HepG2 (cell line): ENCODE results near the gene PTPN2.

Source experiments
- BRCA1 ChIP-seq: sonication (generic); formaldehyde crosslinking; IDR thresholded peaks from 2 replicates; pipeline ENCODE4 v1.4.0; 2020; ENCODE audit warnings: missing genetic modification reagents
- ELF1 ChIP-seq: sonication (generic); formaldehyde crosslinking; IDR thresholded peaks from 2 replicates; pipeline ENCODE4 v1.4.0; 2020; ENCODE audit warnings: missing genetic modification reagents
- EZH2 ChIP-seq: conservative IDR thresholded peaks from 2 replicates; pipeline ENCODE4 v1.6.1; 2012; ENCODE audit warnings: mild to moderate bottlenecking, low read depth, low read length, moderate library complexity
- HNRNPL ChIP-seq: fragments of 200-400 bp; formaldehyde crosslinking; IDR thresholded peaks from 2 replicates; pipeline ENCODE4 v1.6.1; 2017; ENCODE audit warnings: mild to moderate bottlenecking, low read depth, low read length
- MTA1 ChIP-seq: sonication (generic); formaldehyde crosslinking; IDR thresholded peaks from 2 replicates; pipeline ENCODE4 v1.4.0; 2020; ENCODE audit warnings: missing genetic modification reagents, mild to moderate bottlenecking, borderline replicate concordance
- NR3C1 ChIP-seq: sonication (generic); formaldehyde crosslinking; IDR thresholded peaks from 2 replicates; pipeline ENCODE4 v1.4.0; 2020; ENCODE audit warnings: missing genetic modification reagents
- POLR2A ChIP-seq, 2 experiments: IDR thresholded peaks; 2 replicates each; pipeline ENCODE4 v1.6.1; 2011; ENCODE audit warnings: low read depth in 2 of 2, low read length in 2 of 2, mild to moderate bottlenecking in 1 of 2, moderate library complexity in 1 of 2; ENCODE audit not compliant: insufficient read depth in 1 of 2
- ZNF24 ChIP-seq: fragments of 450-650 bp; IDR thresholded peaks from 2 replicates; pipeline ENCODE4 v1.6.1; 2017; ENCODE audit warnings: antibody characterized with exemption, mild to moderate bottlenecking
- ZNF792 ChIP-seq: IDR thresholded peaks from 2 replicates; pipeline ENCODE4 v1.6.1; 2016
- TF ChIP-seq, protein P1 (sequence below): sonication (generic); formaldehyde crosslinking; IDR thresholded peaks from 2 replicates; pipeline ENCODE4 v1.5.1; 2020; ENCODE audit warnings: missing genetic modification reagents, mild to moderate bottlenecking, borderline replicate concordance
- TF ChIP-seq, protein P2 (sequence below): sonication (generic); formaldehyde crosslinking; IDR thresholded peaks from 2 replicates; pipeline ENCODE4 v1.5.0; 2020; ENCODE audit warnings: mild to moderate bottlenecking, missing genetic modification reagents, moderate library complexity
- TF ChIP-seq, protein P3 (sequence below): sonication (generic); formaldehyde crosslinking; conservative IDR thresholded peaks from 2 replicates; pipeline ENCODE4 v1.4.0; 2020; ENCODE audit warnings: missing genetic modification reagents
- TF ChIP-seq, protein P4 (sequence below): sonication (generic); formaldehyde crosslinking; IDR thresholded peaks from 2 replicates; pipeline ENCODE4 v1.8.0; 2023; ENCODE audit warnings: mild to moderate bottlenecking, missing genetic modification reagents

DNA sequence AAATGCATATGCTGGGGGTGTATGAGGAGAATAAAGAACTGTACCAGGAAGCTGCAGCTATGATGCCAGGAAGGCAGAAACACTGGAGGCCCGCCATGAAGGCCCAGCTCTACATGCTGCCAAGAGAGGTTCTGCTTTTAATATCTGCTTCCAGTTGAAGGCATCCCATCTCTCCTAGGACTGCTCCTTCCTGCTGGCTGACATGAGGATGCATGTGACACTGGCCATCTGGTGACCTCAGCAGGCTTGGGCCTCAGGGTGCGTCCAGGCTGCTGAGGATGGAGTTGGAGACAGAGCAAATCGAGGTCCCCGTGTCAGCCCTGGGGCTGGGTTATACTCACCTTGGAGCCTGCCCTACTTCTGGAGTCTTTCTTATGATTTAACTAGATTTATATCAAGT lies 132.1 kb downstream of the PTPN2 start:
- no peak for TF ChIP-seq NR3C1 (CRISPR knock-in tag)
- TF ChIP-seq, protein P1, sequence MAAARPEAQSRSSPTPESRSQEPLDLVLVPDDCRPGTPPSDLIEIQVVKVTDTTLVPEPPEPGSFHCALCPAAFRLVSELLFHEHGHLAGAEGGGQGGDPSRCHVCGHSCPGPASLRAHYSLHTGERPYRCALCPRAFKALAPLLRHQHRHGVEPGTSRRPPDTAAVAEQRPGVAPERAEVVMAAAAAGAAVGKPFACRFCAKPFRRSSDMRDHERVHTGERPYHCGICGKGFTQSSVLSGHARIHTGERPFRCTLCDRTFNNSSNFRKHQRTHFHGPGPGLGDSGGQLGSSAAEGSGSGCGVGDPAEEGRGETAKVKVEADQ (CRISPR knock-in tag), result no peak
- TF ChIP-seq MTA1 (CRISPR knock-in tag), result no peak
- TF ChIP-seq, protein P2, sequence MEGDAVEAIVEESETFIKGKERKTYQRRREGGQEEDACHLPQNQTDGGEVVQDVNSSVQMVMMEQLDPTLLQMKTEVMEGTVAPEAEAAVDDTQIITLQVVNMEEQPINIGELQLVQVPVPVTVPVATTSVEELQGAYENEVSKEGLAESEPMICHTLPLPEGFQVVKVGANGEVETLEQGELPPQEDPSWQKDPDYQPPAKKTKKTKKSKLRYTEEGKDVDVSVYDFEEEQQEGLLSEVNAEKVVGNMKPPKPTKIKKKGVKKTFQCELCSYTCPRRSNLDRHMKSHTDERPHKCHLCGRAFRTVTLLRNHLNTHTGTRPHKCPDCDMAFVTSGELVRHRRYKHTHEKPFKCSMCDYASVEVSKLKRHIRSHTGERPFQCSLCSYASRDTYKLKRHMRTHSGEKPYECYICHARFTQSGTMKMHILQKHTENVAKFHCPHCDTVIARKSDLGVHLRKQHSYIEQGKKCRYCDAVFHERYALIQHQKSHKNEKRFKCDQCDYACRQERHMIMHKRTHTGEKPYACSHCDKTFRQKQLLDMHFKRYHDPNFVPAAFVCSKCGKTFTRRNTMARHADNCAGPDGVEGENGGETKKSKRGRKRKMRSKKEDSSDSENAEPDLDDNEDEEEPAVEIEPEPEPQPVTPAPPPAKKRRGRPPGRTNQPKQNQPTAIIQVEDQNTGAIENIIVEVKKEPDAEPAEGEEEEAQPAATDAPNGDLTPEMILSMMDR (CRISPR knock-in tag), result no peak
- TF ChIP-seq BRCA1, result no peak
- TF ChIP-seq POLR2A (IDR thresholded peaks at IDR 0.05; ENCODE audit: insufficient read depth in 1 of 2, low read depth in 2 of 2, low read length in 2 of 2), result no peak
- TF ChIP-seq, protein P3, sequence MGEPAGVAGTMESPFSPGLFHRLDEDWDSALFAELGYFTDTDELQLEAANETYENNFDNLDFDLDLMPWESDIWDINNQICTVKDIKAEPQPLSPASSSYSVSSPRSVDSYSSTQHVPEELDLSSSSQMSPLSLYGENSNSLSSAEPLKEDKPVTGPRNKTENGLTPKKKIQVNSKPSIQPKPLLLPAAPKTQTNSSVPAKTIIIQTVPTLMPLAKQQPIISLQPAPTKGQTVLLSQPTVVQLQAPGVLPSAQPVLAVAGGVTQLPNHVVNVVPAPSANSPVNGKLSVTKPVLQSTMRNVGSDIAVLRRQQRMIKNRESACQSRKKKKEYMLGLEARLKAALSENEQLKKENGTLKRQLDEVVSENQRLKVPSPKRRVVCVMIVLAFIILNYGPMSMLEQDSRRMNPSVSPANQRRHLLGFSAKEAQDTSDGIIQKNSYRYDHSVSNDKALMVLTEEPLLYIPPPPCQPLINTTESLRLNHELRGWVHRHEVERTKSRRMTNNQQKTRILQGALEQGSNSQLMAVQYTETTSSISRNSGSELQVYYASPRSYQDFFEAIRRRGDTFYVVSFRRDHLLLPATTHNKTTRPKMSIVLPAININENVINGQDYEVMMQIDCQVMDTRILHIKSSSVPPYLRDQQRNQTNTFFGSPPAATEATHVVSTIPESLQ, result no peak
- TF ChIP-seq HNRNPL, result no peak
- TF ChIP-seq ZNF24, result no peak
- TF ChIP-seq EZH2, result no peak
- TF ChIP-seq ELF1 (CRISPR knock-in tag), result no peak
- TF ChIP-seq, protein P4, sequence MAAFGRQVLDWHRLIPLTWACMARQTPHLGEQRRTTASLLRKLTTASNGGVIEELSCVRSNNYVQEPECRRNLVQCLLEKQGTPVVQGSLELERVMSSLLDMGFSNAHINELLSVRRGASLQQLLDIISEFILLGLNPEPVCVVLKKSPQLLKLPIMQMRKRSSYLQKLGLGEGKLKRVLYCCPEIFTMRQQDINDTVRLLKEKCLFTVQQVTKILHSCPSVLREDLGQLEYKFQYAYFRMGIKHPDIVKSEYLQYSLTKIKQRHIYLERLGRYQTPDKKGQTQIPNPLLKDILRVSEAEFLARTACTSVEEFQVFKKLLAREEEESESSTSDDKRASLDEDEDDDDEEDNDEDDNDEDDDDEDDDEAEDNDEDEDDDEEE (CRISPR knock-in tag), result no peak
- no peak for TF ChIP-seq ZNF792 (CRISPR knock-in tag)
